Esophagus mucosa (tissue), 1 donor: Measurements from ENCODE around the gene MFN2. TPM values are rescaled to one million over a fixed set of nuclear protein-coding genes. Genes with fewer than 3 reads are reported as not detected.

ENCODE experiments used
- ATAC-seq: fragments of 200-7000 bp; cut with Tn5 transposase; one replicate; pipeline ENCODE4 v1.9.1; 2020
- total RNA-seq: library from RNA; stranded (reverse); gene quantifications from one replicate; pipeline ENCODE4 v1.2.4, GENCODE V29; 2023
- donor health status: DM: yes; HTN: yes; CAD: no.

Gene MFN2
- total RNA-seq, 1 donor from 2014 or later = 96.5 TPM

- no peak for ATAC-seq
Observed at GRCh38 chr1:11960715-11961114, 19.5 kb upstream of the MFN2 start.

- ATAC-seq = no peak
Observed at GRCh38 chr1:11961230-11961629, 19.0 kb upstream of the MFN2 start.

GRCh38 chr1:11963622-11964021 is 16.6 kb upstream of the MFN2 start:
- no peak for ATAC-seq

- ATAC-seq = no peak
Observed at GRCh38 chr1:11964656-11965055, 15.6 kb upstream of the MFN2 start.

DNA sequence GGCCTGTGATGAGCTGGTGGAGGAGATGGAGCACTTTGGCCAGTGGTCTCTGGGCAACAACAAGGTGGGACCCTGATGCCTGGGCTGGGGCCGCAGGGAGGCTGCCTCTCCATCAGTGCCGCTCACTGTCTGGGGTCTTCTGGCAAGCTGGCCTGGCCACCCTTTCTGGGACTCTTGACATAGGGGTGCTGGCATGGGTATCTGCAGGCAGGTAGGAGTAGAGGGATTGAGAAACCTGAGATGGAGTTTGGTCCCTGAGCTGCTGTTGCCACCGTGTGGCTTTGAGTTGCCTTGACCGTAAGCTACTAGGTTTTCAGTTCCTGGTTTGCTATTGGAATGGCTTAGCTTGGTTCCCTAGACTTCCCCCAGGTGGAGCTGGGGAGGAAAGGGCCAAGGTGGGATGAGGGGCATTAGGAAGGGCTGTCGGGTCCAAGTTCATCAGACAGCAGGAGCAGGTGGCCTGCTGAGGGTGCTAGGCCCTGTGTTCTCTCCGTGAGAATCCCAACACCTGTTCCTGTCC is 13.2 kb upstream of the MFN2 start:
- peak; percentile 67 for ATAC-seq

DNA sequence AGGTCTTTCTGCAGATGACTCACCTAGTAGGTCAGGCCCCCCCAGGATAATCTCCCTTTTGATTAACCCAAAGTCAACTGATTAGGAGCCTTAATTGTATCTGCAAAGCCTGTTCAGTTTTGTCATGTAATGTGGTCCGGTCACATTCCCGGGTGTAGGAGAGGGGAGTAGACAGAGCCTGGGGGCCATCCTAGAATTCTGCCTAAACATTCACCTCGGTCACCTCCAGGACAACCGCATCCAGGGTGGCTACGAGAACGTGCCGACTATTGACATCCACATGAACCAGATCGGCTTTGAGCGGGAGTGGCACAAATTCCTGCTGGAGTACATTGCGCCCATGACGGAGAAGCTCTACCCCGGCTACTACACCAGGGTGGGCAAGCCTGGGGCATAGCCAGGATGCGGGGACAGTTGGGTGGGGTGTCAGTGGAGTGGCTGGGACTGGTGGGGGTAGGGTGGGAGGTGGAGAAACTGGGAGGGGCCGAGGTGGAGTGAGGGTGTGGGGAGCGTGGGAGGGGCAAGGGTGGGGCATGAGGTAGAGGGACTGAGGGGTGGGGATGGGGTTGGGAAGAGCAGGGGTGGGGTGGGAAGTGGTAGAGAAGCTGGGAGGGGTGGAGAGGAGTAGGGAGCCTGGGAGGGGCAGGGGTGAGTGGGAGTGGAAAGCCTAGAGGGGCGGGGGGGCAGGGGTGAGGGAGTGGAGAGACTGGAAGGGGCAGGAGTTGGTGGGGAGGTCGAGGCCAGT is 9.6 kb upstream of the MFN2 start:
- ATAC-seq = no peak

- ATAC-seq = no peak
Observed at GRCh38 chr1:11977625-11978024, 2.6 kb upstream of the MFN2 start.

DNA sequence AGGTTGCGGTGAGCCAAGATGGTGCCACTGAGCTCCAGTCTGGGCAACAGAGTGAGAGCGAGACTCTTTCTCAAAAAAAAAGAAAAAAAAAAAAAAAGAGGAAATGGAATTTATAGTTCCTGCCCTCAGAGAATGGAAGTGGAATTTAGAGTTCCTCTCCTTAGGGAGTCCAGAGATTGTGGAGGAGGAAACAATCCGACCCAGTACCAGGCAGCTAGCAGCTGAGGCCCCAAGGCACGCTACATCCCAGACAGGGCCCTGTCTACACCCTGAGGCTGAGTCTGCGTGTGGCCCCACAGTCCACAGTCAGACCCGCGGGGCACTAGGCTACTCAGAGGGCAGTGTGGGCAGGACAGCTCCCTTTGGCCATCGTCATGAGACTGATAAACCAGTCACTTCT is 1.9 kb upstream of the MFN2 start:
- no peak for ATAC-seq

DNA sequence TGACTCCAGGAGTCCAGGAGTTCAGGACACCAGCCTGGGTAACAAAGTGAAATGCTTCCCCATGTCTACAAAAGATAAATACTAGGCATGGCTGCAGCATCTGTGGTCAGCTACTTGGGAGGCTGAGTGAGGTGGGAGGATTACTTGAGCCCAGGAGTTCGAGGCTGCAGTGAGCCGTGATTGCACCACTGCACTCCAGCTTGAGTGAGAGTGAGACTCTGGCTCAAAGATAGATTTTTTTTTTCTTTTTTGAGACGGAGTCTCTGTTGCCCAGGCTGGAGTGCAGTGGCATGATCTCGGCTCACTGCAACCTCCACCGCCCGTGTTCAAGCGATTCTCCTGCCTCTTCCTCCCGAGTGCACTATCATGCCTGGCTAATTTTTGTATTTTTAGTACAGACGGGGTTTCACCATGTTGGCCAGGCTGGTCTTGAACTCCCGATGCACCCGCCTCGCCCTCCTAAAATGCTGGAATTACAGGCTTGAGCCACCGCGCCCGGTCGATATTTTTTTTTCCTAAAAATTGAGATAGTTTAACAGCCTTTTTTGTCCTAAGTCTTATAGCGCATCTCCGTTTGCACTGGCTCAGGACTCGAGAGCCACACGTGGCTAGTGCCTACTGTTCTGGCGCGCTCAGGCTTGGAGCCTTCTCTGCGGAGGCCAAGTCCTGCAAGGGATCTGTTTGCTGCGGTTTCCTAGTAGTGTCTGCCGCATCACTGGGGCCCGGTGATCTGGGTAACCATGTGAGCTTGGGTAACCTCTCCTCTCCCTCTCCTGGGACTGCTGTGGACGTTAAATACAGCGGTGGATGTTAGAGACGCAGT is 1.0 kb upstream of the MFN2 start:
- peak; percentile 30 for ATAC-seq

DNA sequence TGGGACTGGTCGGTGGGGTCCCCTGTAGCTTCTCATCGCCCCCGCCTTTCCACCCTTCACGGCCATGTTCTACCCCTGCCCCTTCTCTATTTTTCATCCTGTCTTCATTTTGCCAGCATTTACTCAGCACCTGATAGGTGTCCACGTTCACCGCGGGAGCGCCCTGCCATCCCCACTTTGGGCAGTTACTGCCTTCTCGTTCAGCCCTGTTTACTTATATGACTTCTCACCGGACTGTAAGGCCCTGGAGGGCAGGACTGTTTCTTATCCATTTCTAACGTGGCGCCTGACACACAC is 380 bp downstream of the MFN2 start:
- ATAC-seq = no peak

DNA sequence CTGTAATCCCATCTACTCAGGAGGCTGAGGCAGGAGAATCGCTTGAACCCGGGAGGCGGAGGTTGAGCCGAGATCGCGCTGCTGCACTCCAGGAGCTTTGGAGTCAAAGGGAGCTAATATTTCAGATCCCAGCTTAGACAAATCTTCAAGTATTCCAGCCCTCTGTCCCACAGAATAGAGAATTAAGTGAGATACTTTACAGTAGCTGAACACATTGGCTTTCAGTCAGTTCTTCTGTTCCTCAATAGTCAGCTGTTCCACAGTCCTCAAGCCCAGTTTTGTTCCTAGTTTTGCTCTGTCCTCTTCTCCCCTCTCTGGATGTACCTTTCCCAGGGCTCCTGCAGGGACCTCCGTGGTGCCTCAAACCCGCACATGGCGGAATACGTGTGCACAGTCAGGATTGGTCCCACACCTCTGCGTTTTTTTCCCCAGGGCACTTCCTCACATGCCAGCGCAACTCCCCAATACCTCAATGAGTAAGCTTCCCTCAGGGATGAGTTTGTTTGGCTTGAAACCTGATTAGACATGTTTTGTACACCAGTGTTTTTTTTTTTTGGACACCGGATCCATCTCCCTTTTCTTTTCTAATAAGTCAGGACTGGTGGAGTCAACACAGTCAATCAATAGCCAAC is 1.2 kb downstream of the MFN2 start:
- ATAC-seq = peak; percentile 49

- no peak for ATAC-seq
Observed at GRCh38 chr1:11982010-11982392, 1.8 kb downstream of the MFN2 start.

- ATAC-seq = no peak
Observed at GRCh38 chr1:11984121-11984520, 3.9 kb downstream of the MFN2 start.

- no peak for ATAC-seq
Observed at GRCh38 chr1:11984576-11984975, 4.3 kb downstream of the MFN2 start.

DNA sequence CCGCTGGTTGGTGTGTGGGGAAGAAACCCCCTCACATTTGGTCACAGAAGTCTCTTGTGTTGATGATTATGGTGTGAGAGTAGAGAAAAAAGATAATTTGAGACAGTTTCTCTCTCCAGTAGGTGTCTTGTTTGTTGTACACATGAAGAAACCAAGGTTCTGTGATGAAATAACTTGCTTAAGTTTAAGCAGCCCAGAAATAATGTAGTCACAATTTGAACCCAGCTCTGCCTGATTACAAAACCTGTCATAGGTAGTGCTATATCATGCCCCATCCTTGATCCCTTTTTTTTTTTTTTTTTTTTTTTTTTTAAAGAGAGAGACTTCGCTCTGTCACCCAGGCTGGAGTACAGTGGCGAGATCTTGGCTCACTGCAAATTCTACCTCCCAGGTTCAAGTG is 4.9 kb downstream of the MFN2 start:
- no peak for ATAC-seq

DNA sequence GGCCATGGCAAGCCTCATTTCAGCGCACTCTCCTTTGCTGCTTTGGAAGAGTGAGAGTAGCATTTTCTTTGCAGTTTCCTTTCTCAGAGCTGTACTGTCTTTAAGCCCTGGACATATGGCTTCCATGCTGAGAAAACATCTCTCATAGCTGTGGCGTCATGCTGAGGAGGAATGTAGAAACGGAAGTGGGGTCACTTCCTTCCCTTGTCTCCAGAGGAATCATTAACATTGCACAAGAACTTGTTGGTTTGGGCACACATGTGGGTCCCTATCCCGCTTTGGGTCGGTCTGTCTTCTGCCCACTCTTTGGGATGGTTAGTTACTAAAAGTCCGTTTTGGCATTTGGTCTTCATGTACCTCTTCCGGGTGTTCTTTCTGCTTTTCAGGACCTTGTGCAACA is 5.6 kb downstream of the MFN2 start:
- ATAC-seq = no peak

DNA sequence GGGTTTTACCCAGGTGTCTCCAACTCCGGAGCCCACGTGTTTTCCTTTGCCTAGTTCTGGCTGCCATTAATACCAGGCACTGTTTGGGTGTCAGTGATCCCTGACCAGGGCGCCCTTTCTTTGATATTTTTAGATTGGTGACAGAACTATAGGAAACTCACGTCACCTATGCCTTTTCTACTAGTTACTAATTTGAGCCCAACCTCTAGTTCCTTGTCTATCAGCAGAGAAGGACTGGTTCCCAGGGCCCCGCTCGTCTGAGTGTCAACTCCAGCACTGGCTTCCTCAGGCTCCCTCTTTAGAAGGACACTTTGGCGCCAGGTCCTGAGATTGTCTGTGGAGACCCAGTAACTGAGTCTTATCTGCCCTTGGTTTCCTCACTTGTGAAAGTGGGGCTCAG is 9.4 kb downstream of the MFN2 start:
- ATAC-seq = no peak

GRCh38 chr1:11990303-11991032 is 10.2 kb downstream of the MFN2 start:
- peak; percentile 44 for ATAC-seq

- ATAC-seq = no peak
Observed at GRCh38 chr1:11991969-11992676, 11.9 kb downstream of the MFN2 start.

DNA sequence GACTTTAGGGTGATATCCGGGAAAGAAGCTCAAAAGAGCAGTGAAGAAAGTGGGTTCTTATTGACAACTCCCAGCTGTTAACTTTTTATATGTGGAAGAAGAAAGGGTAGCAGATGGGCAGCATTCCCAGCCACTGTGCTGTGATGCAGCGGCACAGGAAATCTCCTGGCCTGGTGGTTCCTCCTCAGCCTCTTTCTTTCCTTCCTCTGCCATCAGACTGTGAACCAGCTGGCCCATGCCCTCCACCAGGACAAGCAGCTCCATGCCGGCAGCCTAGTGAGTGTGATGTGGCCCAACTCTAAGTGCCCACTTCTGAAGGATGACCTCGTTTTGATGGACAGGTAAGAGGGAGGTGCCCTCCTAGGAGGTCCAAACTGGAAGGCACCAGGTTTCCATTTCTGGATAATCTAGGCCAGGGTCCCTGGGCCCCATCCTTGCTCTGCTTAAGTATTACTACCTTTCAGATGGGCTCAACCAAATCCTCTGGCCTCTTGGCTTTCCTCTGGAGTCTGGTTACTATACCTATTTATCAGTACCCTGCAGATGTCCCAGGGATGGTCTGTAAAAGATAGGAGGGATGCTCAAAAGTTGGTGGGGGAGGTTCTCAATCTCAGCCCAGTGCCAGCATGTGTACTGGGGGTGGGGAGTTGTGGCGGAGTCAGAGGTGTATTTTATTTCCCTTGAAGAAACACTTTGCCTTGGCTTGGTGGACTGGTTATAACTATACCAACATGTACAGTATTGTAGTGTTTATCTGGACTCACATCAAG is 17.0 kb downstream of the MFN2 start:
- no peak for ATAC-seq

- no peak for ATAC-seq
Observed at GRCh38 chr1:11998636-11999035, 18.4 kb downstream of the MFN2 start.

DNA sequence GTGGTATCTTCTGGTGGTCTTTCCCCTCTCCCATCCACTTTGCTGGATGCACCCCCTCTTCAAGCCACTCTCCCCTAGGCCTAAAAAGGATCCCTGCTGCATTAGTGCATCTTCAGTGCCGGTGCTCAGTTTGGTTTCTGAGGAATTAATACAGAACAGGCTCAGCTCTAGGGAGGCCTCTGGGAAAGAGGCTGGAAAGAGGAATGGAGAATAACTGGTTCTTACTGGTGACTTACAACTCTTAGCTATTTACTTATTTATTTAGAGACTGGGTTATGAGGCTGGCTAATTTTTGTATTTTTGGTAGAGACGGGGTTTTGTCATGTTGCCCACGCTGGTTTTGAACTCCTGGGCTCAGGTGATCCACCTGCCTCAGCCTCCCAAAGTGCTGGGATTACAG is 19.0 kb downstream of the MFN2 start:
- ATAC-seq = no peak
